Stimulated activated CD8-positive, alpha-beta memory T cell treated with anti-CD3 and anti-CD28 coated beads, Interleukin-4, amount 100 ng/mL, for 4 hours (primary cell): Measurements from ENCODE around the gene TMEM9B.
"Not testable (repeated sequence)": the region's sequence is repeated elsewhere in the genome, so short reads cannot be mapped to it uniquely, and the experiment has no call there.

ENCODE experiments used
- DNase-seq, 2 donors: peaks; one replicate each; pipeline ENCODE4 v3.0.0-alpha.2; 2020; ENCODE audit warnings: low read depth in 2 of 2, low spot score in 1 of 2

TMEM9B gene

DNA sequence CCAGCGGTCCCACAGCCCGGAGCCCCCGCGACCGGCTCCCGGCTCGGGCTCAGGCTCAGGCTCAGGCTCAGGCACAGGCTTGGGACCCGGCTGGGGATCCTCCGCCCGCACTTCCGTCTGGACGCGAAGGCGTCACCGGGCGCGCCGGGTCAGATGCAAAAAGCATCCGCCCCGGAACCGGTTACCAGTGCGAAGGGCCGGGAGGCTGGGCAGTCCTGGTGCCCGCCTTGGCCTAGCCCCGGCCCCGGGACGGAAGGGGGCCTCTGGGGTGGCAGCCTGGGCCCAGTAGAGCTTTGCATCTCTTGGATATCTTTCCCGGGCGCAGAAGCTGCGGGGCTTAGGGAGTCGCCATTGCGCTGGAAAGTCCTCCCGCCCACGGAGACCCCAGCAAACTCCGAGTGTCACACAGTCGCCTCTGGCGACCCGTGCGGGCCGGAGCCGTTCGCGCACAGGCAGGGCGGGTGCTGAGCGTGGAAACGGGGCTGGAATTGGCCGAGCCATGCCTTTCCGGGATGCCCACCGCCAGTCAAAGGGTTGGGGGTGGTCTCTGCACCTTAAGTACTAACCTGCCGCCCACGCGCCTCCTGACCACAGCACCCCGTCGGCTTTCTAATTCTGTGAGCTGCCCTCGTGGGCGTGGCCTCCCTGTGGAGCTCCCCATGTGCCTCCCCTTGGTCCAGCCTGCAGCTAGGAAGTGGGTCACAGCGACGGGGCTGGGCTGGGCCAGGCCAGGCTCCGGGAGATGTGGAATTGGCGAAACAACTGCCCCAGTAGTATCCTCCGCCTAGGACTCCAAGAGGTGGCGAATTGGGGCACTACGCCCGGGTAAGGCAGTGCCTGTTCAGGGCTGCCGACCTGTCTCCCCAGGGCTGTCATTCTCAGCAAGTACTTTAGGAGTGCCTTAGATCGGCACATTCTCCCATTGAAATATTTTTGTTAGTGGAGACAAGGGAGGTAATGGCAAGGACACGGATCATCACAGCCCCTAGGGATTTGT, at the start of gene TMEM9B:
TSS of gene TMEM9B (minus strand) at position 119 of the 997 bp plus-strand sequence. CDS start 129 bp downstream, outside the sequence.
- peak; percentile 30 to 60 for DNase-seq

DNA sequence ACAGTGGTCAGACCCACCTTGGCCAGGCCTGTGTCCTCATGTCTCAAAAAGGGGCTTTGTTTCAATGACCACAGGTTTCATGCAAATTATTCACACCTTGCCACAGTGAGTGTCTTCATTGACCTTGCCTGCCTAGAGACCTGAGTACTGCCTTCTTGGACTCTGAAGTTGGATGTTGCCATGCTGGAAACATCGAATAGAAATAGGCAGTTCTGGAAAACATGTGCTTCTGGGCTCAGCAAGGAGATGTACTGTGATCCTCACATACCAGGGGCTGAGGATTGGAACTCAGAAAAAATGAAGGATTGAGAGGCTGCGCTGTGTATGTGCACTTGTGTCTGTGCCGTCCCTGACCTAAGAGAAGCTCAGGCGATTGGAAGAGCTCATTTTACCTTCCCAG, 49.1 kb upstream of the TMEM9B start:
- no peak for DNase-seq

DNA sequence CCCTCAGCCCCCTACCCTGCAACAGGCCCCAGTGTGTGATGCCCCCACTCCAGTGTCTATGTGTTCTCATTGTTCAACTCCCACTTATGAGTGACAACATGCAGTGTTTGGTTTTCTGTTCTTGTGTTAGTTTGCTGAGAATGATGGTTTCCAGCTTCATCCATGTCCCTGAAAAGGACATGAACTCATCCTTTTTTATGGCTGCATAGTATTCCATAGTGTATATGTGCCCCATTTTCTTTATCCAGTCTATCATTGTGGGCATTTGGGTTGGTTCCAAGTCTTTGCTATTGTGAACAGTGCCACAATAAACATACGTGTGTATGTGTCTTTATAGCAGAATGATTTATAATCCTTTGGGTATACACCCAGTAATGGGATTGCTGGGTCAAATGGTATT, 45.3 kb upstream of the TMEM9B start:
- not testable (repeated sequence) for DNase-seq

DNA sequence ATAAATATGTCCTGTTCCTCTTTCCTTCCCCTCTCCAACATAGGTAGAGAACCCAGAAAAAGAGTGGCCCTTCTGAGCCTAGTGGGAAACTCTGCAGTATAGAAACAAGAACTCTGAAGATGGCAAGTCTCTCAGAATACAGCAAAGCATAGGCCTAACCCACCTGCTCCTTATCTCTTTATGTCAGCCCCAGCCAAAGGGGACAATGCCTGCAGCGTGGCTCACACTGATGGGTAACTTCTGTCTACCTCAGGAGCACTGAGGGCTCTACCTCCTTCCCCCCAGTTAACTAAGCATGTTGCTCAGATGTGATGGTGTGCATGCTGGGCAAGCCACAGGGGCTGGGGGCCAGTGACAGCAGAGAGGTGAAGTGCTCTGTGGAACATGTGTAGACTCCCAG, 44.4 kb upstream of the TMEM9B start:
- DNase-seq: no peak

DNA sequence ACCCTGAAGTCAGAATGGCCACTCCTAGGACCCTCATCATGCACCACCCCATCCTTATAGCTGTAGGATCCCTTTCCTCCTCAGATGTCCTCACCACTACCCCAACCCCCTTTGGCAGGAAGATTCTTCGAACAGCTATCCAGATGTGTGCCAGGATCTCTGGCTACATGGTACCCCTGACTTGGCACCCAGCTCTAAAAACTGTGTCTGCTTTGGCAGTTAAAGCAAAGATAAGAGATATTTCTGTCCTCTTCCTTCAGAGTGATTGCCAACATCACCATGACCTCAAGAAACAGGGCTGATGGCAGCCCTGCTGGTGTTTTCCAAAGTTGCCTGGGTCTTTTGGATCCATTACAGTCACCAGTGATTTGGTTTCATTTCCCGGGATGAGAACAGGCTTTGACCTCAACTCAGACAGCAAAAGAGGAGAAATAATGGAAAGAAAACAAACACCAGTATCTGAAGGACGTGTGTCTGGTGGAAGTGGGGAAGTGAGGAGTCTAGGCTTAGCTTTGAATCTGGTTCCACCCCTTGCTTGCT, 43.8 kb upstream of the TMEM9B start:
- DNase-seq: no peak

DNA sequence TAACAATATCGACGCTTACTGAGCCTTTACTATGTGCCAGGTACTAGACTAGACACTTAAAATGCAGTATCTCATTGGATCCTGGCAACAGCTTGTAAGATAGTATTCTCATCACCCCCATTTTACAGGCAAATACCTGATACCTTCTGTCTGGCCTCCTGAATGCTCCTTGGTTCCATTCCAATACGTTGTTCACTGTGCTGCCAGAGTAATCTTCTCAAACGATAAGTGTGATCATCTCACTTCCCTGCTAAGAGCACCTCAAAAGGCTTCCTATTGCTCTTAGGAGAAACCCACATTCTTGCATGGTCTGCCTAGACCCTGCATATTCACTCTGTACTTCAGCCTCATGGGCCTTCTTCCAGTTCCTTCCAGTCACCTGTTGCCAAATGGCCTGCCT, 40.8 kb upstream of the TMEM9B start:
- DNase-seq: no peak

DNA sequence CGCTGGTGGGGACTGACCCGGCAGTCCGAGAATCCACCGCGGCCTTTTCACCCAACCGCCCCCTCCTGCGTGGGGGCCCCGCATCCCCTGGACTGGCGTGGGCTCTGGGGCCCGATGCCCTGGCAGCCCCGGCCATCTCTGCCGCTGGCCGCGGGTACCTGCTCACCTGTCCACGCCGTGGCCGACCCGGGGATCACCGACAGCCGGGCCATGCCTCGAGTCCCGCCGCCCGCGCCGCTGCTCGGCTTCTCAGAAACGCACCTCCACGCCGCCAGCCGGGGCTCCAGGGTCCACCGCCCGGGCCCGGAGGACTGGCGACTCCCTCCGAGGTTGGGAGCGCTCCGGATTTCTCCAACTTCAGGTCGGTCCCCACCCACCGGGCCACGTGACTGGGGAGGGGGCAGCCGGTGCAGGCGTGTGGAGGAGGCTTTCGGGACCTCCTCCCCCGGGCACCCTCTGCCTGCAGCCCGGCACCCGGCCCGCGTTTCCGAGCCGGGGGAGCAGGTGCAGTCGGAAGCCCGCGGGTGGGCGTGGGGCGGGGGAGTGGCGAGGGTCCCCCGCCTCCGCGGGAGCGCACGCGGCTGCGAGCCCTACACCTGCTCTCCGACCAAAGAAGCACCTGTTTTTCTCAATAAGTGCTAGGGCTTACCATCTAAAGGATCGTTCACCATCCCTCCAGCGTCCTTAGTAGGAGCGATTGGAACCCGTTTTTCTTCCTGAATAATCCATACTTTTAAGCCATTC, 40.1 kb upstream of the TMEM9B start:
- DNase-seq: no peak

DNA sequence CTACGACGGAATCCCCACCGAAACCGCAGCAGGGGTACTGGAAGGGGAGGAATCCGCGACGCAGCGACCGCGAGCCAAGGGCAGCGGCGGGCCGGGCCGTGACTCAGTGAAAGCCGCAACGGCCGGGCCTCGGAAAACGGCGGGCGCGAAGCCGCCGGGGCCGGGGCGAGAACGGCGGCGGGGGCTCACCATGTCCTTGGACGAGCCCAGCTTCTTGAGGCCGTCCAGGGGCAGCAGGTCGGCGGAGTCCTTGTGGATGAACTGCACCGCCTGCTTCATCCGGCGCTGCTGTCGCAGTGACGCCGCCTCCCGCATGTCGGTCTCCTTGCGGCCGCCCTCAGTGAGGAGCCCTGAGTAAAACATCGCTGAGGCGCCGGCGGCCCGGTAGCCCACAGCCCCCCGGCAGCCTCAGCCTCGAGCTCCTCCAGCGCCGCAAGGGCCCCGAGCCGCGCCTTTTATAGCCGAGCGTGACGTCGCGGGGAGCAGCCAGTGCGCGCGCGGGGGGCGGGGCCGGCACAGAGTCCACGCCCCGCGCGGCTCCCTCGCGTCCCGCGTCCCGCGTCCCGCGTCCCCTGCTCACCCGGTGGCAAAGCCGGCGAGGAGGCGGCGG, 39.4 kb upstream of the TMEM9B start, which contains the start of gene NRIP3:
TSS of gene NRIP3 (minus strand) at position 429 of the 610 bp plus-strand sequence. CDS start at position 363, 66 bp downstream.
- DNase-seq: peak; percentile 50 to 51

- no peak for DNase-seq
These were observed 38.8 kb upstream of the TMEM9B start for GRCh38 chr11:9002920-9003572.

DNA sequence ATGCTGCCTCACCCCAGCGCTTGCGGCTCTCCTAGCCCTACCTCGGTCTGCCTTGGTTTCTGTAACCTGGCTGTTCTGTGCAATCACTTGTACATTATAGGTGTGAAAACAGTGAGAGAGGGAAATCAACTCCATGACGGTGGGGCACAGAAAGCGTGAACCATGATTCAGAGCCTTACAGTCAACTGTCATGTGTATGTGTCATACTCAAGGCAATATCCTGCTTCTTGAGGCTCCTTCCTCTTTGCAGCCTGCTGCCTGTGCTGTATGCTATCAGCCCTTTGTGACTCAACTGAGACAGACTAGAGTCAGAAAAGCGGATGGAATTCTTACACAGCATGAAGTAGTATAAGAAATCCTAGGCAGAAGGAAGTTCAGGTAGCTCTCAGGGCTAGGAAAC, 37.5 kb upstream of the TMEM9B start:
- DNase-seq: peak in 1 of 2 donors; percentile 7

DNA sequence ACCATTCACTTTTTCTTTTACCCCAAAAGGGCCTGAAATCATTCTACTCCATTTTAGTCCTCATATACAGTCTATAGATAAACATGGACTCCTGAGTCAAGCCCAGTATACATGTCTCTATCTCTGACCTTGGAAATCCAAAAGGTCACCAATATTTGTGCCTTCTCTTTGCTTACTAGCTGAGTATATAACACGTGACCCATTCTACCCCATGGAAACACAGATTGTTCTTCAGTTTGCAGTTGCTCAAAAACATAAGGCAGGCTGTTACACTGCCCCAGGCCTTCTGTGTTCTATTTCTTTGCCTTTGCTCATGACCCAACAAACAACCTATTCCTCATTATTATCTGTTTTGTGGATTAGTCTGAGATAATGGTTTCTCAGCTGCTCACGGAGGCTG, 33.8 kb upstream of the TMEM9B start:
- no peak for DNase-seq

DNA sequence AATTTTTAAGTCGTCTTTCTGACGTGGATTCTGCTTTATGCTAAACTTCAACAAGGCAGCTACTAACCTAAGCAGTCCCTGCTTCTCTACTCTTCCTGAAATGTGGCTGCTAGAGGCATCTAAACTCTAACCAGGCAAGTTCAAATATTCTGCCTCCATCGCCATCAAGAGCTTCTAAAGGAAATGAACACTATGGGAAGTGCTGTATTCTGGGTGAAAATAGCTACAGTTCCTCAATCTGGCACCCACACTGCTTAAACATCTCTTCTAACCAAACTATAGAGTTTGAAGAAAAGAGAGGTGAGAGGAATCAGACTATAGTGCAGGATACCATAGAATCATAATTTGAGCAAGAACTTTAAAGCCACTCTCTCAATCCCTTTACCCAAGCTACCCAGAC, 33.2 kb upstream of the TMEM9B start:
- no peak for DNase-seq

DNA sequence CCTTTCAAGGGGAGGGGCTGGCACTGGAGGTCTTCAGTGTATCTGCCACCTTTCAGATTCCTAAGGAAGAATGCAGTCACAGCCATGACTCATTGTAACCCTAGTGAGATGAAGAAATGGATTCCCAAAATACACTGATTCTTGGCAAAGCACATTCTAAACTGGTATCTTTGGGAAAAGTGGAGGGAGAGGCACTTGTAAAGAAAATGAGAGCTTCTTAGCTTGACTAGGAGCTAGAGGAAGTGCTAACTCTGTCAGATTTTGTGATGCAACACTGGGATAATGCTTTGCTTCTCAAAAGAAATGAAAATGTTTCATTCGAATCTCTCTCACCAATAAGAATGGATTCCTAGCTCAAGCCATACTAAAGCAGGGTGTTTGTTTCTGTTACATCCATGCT, 25.2 kb upstream of the TMEM9B start:
- DNase-seq: no peak

GRCh38 chr11:8988329-8989234, 24.3 kb upstream of the TMEM9B start:
- no peak for DNase-seq

DNA sequence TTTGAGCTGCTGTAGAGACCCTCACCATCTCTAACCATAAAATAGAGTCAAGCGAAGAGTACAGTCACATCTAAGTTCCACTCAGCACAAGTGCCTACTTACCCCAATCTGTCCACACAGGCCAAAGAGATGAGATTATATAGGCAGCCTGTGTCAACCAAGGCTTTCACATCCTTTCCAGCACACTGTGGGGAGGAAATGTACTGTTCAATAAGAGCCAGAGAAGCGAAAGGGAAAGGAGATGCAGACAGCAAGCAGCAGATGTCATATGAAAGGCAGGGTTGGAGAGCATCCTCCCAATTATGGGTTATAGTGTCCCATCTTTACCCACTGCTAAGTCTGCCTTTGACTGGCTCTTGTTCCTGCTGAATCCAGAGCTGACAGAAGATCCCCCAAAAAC, 23.2 kb upstream of the TMEM9B start:
- no peak for DNase-seq

DNA sequence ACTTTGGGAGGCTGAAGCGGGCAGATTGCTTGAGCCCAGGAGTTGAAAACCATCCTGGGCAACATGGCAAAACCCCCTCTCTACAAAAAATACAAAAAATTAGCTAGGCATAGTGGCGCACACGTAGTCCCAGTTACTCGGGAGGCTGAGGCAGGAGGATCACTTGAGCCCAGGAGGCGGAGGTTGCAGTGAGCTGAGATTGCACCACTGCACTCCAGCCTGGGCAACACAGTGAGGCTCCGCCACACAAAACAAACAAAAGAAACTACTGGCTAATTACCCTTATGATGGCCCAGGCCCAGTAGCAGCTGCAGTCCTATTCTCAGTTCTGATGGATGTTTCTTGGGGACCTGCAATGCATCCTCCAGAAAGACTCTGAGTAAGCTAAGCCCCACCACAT, 22.5 kb upstream of the TMEM9B start:
- DNase-seq: not testable (repeated sequence)

DNA sequence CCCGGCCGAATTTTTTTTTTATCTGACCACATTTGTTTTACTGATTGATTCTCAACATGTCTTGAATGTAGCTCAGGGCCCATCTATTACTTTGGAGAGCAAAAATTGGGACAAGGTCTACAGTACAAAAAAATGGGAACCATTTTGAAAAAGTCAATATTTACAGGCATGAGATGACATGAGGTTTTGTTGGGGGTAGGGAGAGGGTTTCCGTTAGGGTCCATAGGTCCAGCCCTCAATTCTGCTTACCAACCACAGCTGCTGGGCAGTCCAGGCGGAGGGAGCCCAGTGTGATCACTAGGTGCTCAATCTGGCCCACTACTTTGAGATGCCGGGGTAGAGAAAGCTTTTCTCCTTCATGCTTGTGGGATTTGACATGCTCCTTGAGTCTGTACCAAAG, 21.2 kb upstream of the TMEM9B start:
- DNase-seq: no peak

- no peak for DNase-seq
These were observed 19.3 kb upstream of the TMEM9B start for GRCh38 chr11:8983552-8983951.

- no peak for DNase-seq
These were observed 16.2 kb upstream of the TMEM9B start for GRCh38 chr11:8980485-8980884.

- DNase-seq: not testable (repeated sequence)
These were observed 15.1 kb upstream of the TMEM9B start for GRCh38 chr11:8979365-8979764.
